Sigmoid colon (tissue), 7 donors: Measurements from ENCODE around the gene PTPRD. TPM values are rescaled to one million over a fixed set of nuclear protein-coding genes. Genes with fewer than 3 reads are reported as not detected.

ENCODE experiments used
- DNase-seq: peaks from one replicate; pipeline ENCODE4 v3.0.0-alpha.2; 2019
- H3K27ac ChIP-seq, 4 donors: fragments of 200-600 bp; sonication (generic); one replicate each; pipeline ENCODE4 v1.5.1; 2016 to 2019; ENCODE audit warnings: mild to moderate bottlenecking in 1 of 4
- H3K27me3 ChIP-seq, 3 donors: fragments of 200-600 bp; sonication (generic); one replicate each; pipeline ENCODE4 v1.5.1; 2019; ENCODE audit warnings: mild to moderate bottlenecking in 1 of 3
- H3K36me3 ChIP-seq, 4 donors: fragments of 200-600 bp; sonication (generic); one replicate each; pipeline ENCODE4 v1.5.1; 2016 to 2019
- H3K4me1 ChIP-seq, 4 donors: fragments of 200-600 bp; sonication (generic); one replicate each; pipeline ENCODE4 v1.5.1; 2017 to 2019
- H3K4me3 ChIP-seq, 4 donors: fragments of 200-600 bp; sonication (generic); one replicate each; pipeline ENCODE4 v1.5.1; 2017 to 2019; ENCODE audit warnings: mild to moderate bottlenecking in 2 of 4, moderate library complexity in 1 of 4
- H3K9me3 ChIP-seq, 4 donors: fragments of 200-600 bp in 3 of 4; sonication (generic) in 3 of 4; one replicate each; pipeline versions ENCODE4 v1.5.1 to v1.6.1; 2013 to 2019
- CTCF ChIP-seq, 4 experiments: fragments of 450-650 bp in 3 of 4; fragments of 200-600 bp in 1 of 4; IDR thresholded peaks; one replicate each; pipeline ENCODE4 v1.5.1; 2016 to 2019; ENCODE audit warnings: antibody characterized with exemption in 4 of 4, mild to moderate bottlenecking in 3 of 4, moderate library complexity in 2 of 4
- EP300 ChIP-seq, 4 donors: sonication (generic); formaldehyde crosslinking; IDR thresholded peaks; one replicate each; pipeline ENCODE4 v1.6.1; 2017; ENCODE audit warnings: antibody characterized with exemption in 4 of 4
- POLR2A ChIP-seq, 2 donors: fragments of 450-650 bp; IDR thresholded peaks; one replicate each; pipeline ENCODE4 v1.6.1; 2016; ENCODE audit warnings: antibody characterized with exemption in 2 of 2, mild to moderate bottlenecking in 2 of 2, moderate library complexity in 2 of 2
- POLR2AphosphoS5 ChIP-seq, 4 donors: sonication (generic); formaldehyde crosslinking; IDR thresholded peaks; one replicate each; pipeline ENCODE4 v1.6.1; 2017; ENCODE audit warnings: antibody characterized with exemption in 4 of 4
- WGBS, 2 donors: extraction: QIAGEN DNeasy Blood & Tissue Kit; methylation state at CpG; one replicate each; pipeline ENCODE4 v1.1.7; 2013; 5-methylcytosine and 5-hydroxymethylcytosine counted together
- intact Hi-C: fragments of 100-400 bp; cut with DNase I; formaldehyde crosslinking; loops from one replicate; pipeline ENCODE4 v1.15.1; 2023
- polyA plus RNA-seq, 3 donors: library from polyadenylated mRNA; stranded (reverse); fragments of 200-250 nt; gene quantifications; one replicate each; pipeline ENCODE4 v1.2.3, GENCODE V29; 2013
- total RNA-seq, 4 donors: library from RNA; depleted of rRNA; stranded (reverse); fragments of >200 nt; gene quantifications; one replicate each; pipeline ENCODE4 v1.1.0, GENCODE V29; 2016
- donor health status: healthy with polysubstance abuse.
- donor health status: Bipolar disorder and iron deficiency.
- donor health status: healthy.

The PTPRD gene
- total and polyA plus RNA-seq, 7 donors = 1.2 to 18.3 (median 6.3) TPM

GRCh38 chr9:8284884-8285283 lies 2327.9 kb downstream of the PTPRD start:
- Histone ChIP-seq H3K4me1 (no peaks in the 10 kb centered on the region), H3K27ac (no peak overlapping the region), H3K27me3 (no peaks in the 10 kb centered on the region), H3K36me3 (no peaks in the 10 kb centered on the region), H3K9me3 (no peaks in the 10 kb centered on the region), H3K4me3 (no peak overlapping the region)
- no peak for DNase-seq
- WGBS, 2 donors = 78 to 85% methylated on average over 7 of the region's 7 CpGs
- TF ChIP-seq EP300 (IDR thresholded peaks at IDR 0.05) = no peak
- no peak for TF ChIP-seq POLR2AphosphoS5 (IDR thresholded peaks at IDR 0.05)
- TF ChIP-seq CTCF (IDR thresholded peaks at IDR 0.05) = no peak
- TF ChIP-seq POLR2A (IDR thresholded peaks at IDR 0.05) = no peak
- intact Hi-C loops = no loop called here

GRCh38 chr9:8282535-8282934 lies 2330.3 kb downstream of the PTPRD start:
- no peaks in the 10 kb centered on the region for H3K4me1 ChIP-seq
- H3K4me3 ChIP-seq = no peak overlapping the region
- no peaks in the 10 kb centered on the region for H3K36me3 ChIP-seq
- intact Hi-C loops = no loop called here
- WGBS, 2 donors = 79 to 89% methylated on average over 2 of the region's 2 CpGs
- H3K9me3 ChIP-seq = no peaks in the 10 kb centered on the region
- TF ChIP-seq POLR2AphosphoS5 (IDR thresholded peaks at IDR 0.05) (no peak), POLR2A (IDR thresholded peaks at IDR 0.05) (no peak)
- no peak for DNase-seq
- no peak overlapping the region for H3K27ac ChIP-seq
- no peaks in the 10 kb centered on the region for H3K27me3 ChIP-seq

- Histone ChIP-seq H3K9me3 (no peaks in the 10 kb centered on the region), H3K27me3 (no peaks in the 10 kb centered on the region), H3K4me1 (no peaks in the 10 kb centered on the region), H3K4me3 (no peak overlapping the region), H3K27ac (no peak overlapping the region), H3K36me3 (no peaks in the 10 kb centered on the region)
- no peak for DNase-seq
- intact Hi-C loops = no loop called here
- TF ChIP-seq EP300 (IDR thresholded peaks at IDR 0.05) = no peak
- TF ChIP-seq POLR2AphosphoS5 (IDR thresholded peaks at IDR 0.05) = no peak
- no peak for TF ChIP-seq POLR2A (IDR thresholded peaks at IDR 0.05)
- TF ChIP-seq CTCF (IDR thresholded peaks at IDR 0.05) = no peak
- 73 to 89% methylated on average over 2 of the region's 2 CpGs for WGBS, 2 donors
Observed at GRCh38 chr9:8280811-8281210, 2332.0 kb downstream of the PTPRD start.

GRCh38 chr9:8278048-8278447 lies 2334.8 kb downstream of the PTPRD start:
- 36 to 77% methylated on average over 3 of the region's 3 CpGs for WGBS, 2 donors

GRCh38 chr9:8270235-8270634 lies 2342.6 kb downstream of the PTPRD start:
- TF ChIP-seq POLR2AphosphoS5 (IDR thresholded peaks at IDR 0.05) (no peak), CTCF (IDR thresholded peaks at IDR 0.05) (no peak), EP300 (IDR thresholded peaks at IDR 0.05) (no peak), POLR2A (IDR thresholded peaks at IDR 0.05) (no peak)
- DNase-seq = no peak
- no peaks in the 10 kb centered on the region for H3K9me3 ChIP-seq
- intact Hi-C loops = no loop called here
- no peak overlapping the region for H3K27ac ChIP-seq
- H3K27me3 ChIP-seq = no peaks in the 10 kb centered on the region
- H3K4me3 ChIP-seq = no peak overlapping the region
- peaks cover 0 to 31% (median 22%) of the 10 kb centered on the region in 4 donors for H3K4me1 ChIP-seq
- H3K36me3 ChIP-seq = no peaks in the 10 kb centered on the region

More at GRCh38 chr9:8278048-8278447, 2334.8 kb downstream of the PTPRD start:
- Histone ChIP-seq H3K4me1 (no peaks in the 10 kb centered on the region), H3K27ac (no peak overlapping the region), H3K27me3 (no peaks in the 10 kb centered on the region), H3K4me3 (no peak overlapping the region), H3K9me3 (no peaks in the 10 kb centered on the region), H3K36me3 (no peaks in the 10 kb centered on the region)
- TF ChIP-seq POLR2A (IDR thresholded peaks at IDR 0.05) (no peak), POLR2AphosphoS5 (IDR thresholded peaks at IDR 0.05) (no peak), EP300 (IDR thresholded peaks at IDR 0.05) (no peak), CTCF (IDR thresholded peaks at IDR 0.05) (no peak)
- no peak for DNase-seq
- intact Hi-C loops = no loop called here
